CD4-positive, alpha-beta T cell (primary cell): ENCODE results near the gene TP53I3. TPM values are rescaled to one million over a fixed set of nuclear protein-coding genes. Genes with fewer than 3 reads are reported as not detected.
A peak's percentile ranks its signal among the peaks of the same experiment; 100 is the strongest.

Source experiments
- ATAC-seq: fragments of 200-7000 bp; cut with Tn5 transposase; one replicate; pipeline ENCODE4 v1.10.0; 2022; ENCODE audit warnings: mild to moderate bottlenecking; ENCODE audit not compliant: poor library complexity
- CTCF ChIA-PET: fragments of 350-600 bp; sonication (Branson Sonifier 250); formaldehyde crosslinking; loops from one replicate; lab custom pipeline; 2021; ENCODE audit warnings: antibody characterized with exemption, inconsistent platforms; lab: Charles Lee
- POLR2A ChIA-PET: fragments of 350-600 bp; sonication (Branson Sonifier 250); formaldehyde crosslinking; loops from one replicate; lab custom pipeline; 2021; ENCODE audit warnings: antibody characterized with exemption, inconsistent platforms; lab: Charles Lee
- DNase-seq, 14 experiments: peaks; one replicate each; pipeline ENCODE4 v3.0.0-alpha.2; 2013 to 2020; ENCODE audit warnings: mixed read lengths in 2 of 14
- H3K27ac ChIP-seq, 2 donors: one replicate each; pipeline versions ENCODE4 v1.5.1 to v1.7.0; 2013; ENCODE audit warnings: low read length in 2 of 2, low read depth in 1 of 2, mild to moderate bottlenecking in 1 of 2
- H3K27me3 ChIP-seq, 2 experiments: 1 replicate in 1 of 2; 2 replicates in 1 of 2; pipeline versions ENCODE4 v1.6.1 to v1.7.0; 2013; ENCODE audit warnings: low read length in 2 of 2, control low read depth in 1 of 2, mild to moderate bottlenecking in 1 of 2, moderate library complexity in 1 of 2; ENCODE audit not compliant: insufficient read depth in 2 of 2, control insufficient read depth in 1 of 2
- H3K36me3 ChIP-seq: one replicate; pipeline ENCODE4 v1.6.1; 2013; ENCODE audit warnings: low read length, control low read depth; ENCODE audit not compliant: insufficient read depth
- H3K4me1 ChIP-seq: one replicate; pipeline ENCODE4 v1.6.1; 2013; ENCODE audit warnings: low read length, control low read depth; ENCODE audit not compliant: insufficient read depth
- H3K4me3 ChIP-seq: one replicate; pipeline ENCODE4 v1.5.1; 2013; ENCODE audit warnings: mild to moderate bottlenecking, low read length, moderate library complexity
- H3K9me3 ChIP-seq, 2 experiments: 1 replicate in 1 of 2; 2 replicates in 1 of 2; pipeline versions ENCODE4 v1.6.1 to v1.7.0; 2013; ENCODE audit warnings: low read length in 2 of 2, mild to moderate bottlenecking in 2 of 2, control low read depth in 1 of 2, moderate library complexity in 1 of 2; ENCODE audit not compliant: control insufficient read depth in 1 of 2, insufficient read depth in 1 of 2
- H3K27ac Mint-ChIP-seq: one replicate; pipeline ENCODE4 v1.8.0; 2020; ENCODE audit warnings: mixed read lengths
- H3K27me3 Mint-ChIP-seq: one replicate; pipeline ENCODE4 v1.8.0; 2021; ENCODE audit warnings: mixed read lengths
- H3K36me3 Mint-ChIP-seq: one replicate; pipeline ENCODE4 v1.8.0; 2021; ENCODE audit warnings: low read depth, mixed read lengths
- H3K4me1 Mint-ChIP-seq: one replicate; pipeline ENCODE4 v1.8.0; 2021; ENCODE audit warnings: low read depth, mixed read lengths
- H3K4me3 Mint-ChIP-seq: one replicate; pipeline ENCODE4 v1.8.0; 2020; ENCODE audit warnings: mild to moderate bottlenecking, mixed read lengths
- H3K9me3 Mint-ChIP-seq: one replicate; pipeline ENCODE4 v1.8.0; 2020; ENCODE audit warnings: mixed read lengths
- CTCF ChIP-seq: fragments of 200-600 bp; IDR thresholded peaks from one replicate; pipeline ENCODE4 v1.8.0; 2022; ENCODE audit warnings: antibody characterized with exemption, mild to moderate bottlenecking
- intact Hi-C, 2 experiments: fragments of 100-400 bp; cut with DNase I in 1 of 2; cut with micrococcal nuclease in 1 of 2; formaldehyde crosslinking; loops; one replicate each; pipeline versions ENCODE4 v1.15.1 to v1.9.0; 2023 to 2025; cut with DNase I, micrococcal nuclease
- total RNA-seq, 174 experiments: library from RNA in 2 of 174; stranded (reverse) in 2 of 174; gene quantifications; one replicate each; pipeline ENCODE4 v1.2.3 and lab custom pipeline; 2021 to 2026

Gene TP53I3
- total RNA-seq, 2 experiments from 2014 or later: 0.20 to 0.30 TPM

GRCh38 chr2:24075259-24075658, 9.4 kb downstream of the TP53I3 start:
- peaks cover 27% of the 10 kb centered on the region for H3K4me1 ChIP-seq
- H3K4me1 Mint-ChIP-seq: peaks cover 41% of the 10 kb centered on the region
- ChIA-PET CTCF (interaction anchor here (1.3 to 2.2 kb wide), 2 partner anchors 9 to 29 kb away, joined by 3 to 10 read pairs; partner anchors contain the start of gene TP53I3), POLR2A (interaction anchor here (0.6 to 2.8 kb wide), 2 partner anchors 28 to 149 kb away, joined by 3 to 132 read pairs; partner anchors contain the start of genes ATAD2B and WDCP)
- peaks cover 26% of the 10 kb centered on the region for H3K36me3 ChIP-seq
- peak overlapping the region; percentile 97 for H3K4me3 Mint-ChIP-seq
- no peak for TF ChIP-seq CTCF
- peak overlapping the region; percentile 86 to 95 for H3K27ac ChIP-seq
- no peaks in the 10 kb centered on the region for H3K27me3 ChIP-seq
- H3K4me3 ChIP-seq: peak overlapping the region; percentile 93
- no peaks in the 10 kb centered on the region for H3K9me3 Mint-ChIP-seq
- H3K36me3 Mint-ChIP-seq: peaks cover 50% of the 10 kb centered on the region
- intact Hi-C loops: loop anchor here in 1 of 2 experiments (5.0 to 10.0 kb wide), 4 partner anchors 287 to 1960 kb away; partner anchors contain the start of genes CENPO, ITSN2, NCOA1 and PTRHD1
- ATAC-seq: no peak
- H3K9me3 ChIP-seq: no peaks in the 10 kb centered on the region
- peak in 1 of 14 experiments; percentile 12 for DNase-seq
- H3K27ac Mint-ChIP-seq: peak overlapping the region; percentile 98
- H3K27me3 Mint-ChIP-seq: no peaks in the 10 kb centered on the region

GRCh38 chr2:24073816-24074215, 10.8 kb downstream of the TP53I3 start:
- peaks cover 64% of the 10 kb centered on the region for H3K36me3 Mint-ChIP-seq
- CTCF ChIA-PET: interaction anchor here (1.4 to 1.6 kb wide), 3 partner anchors 11 to 249 kb away, joined by 3 to 11 read pairs (median 9); partner anchors contain the start of genes ATAD2B and TP53I3
- peak overlapping the region; percentile 46 for H3K4me3 Mint-ChIP-seq
- H3K27ac Mint-ChIP-seq: peak overlapping the region; percentile 45
- ATAC-seq (no peak), DNase-seq (no peak)
- Histone ChIP-seq H3K27me3 (no peaks in the 10 kb centered on the region), H3K36me3 (peaks cover 37% of the 10 kb centered on the region), H3K27ac (no peak overlapping the region), H3K9me3 (no peaks in the 10 kb centered on the region), H3K4me1 (peaks cover 27% of the 10 kb centered on the region), H3K4me3 (no peak overlapping the region)
- H3K9me3 Mint-ChIP-seq: no peaks in the 10 kb centered on the region
- intact Hi-C loops: loop anchor here in 1 of 2 experiments (10.0 kb wide), 2 partner anchors 421 to 1961 kb away; partner anchors contain the start of genes NCOA1 and RAB10
- POLR2A ChIA-PET: interaction anchor here (0.8 to 1.0 kb wide), 2 partner anchors 27 to 147 kb away, joined by 3 to 6 read pairs; partner anchors contain the start of genes ATAD2B and WDCP
- no peaks in the 10 kb centered on the region for H3K27me3 Mint-ChIP-seq
- TF ChIP-seq CTCF: no peak
- peaks cover 41% of the 10 kb centered on the region for H3K4me1 Mint-ChIP-seq

GRCh38 chr2:24072259-24072658, 12.4 kb downstream of the TP53I3 start:
- Histone ChIP-seq H3K27ac (no peak overlapping the region), H3K4me1 (peaks cover 21% of the 10 kb centered on the region), H3K4me3 (no peak overlapping the region), H3K36me3 (peaks cover 47% of the 10 kb centered on the region), H3K27me3 (no peaks in the 10 kb centered on the region), H3K9me3 (no peaks in the 10 kb centered on the region)
- DNase-seq (no peak), ATAC-seq (no peak)
- POLR2A ChIA-PET: no interaction called here
- peak overlapping the region; percentile 52 for H3K4me3 Mint-ChIP-seq
- CTCF ChIA-PET: no interaction called here
- no peak for TF ChIP-seq CTCF
- H3K36me3 Mint-ChIP-seq: peaks cover 80% of the 10 kb centered on the region
- no peaks in the 10 kb centered on the region for H3K27me3 Mint-ChIP-seq
- peaks cover 34% of the 10 kb centered on the region for H3K4me1 Mint-ChIP-seq
- intact Hi-C loops: loop anchor here in 1 of 2 experiments (10.0 kb wide), 2 partner anchors 423 to 1963 kb away; partner anchors contain the start of genes NCOA1 and RAB10
- H3K27ac Mint-ChIP-seq: no peak overlapping the region
- H3K9me3 Mint-ChIP-seq: no peaks in the 10 kb centered on the region
